Heart left ventricle (tissue), 16 donors: ENCODE measurements around the gene FBXO17. TPM values are rescaled to one million over a fixed set of nuclear protein-coding genes. Genes with fewer than 3 reads are reported as not detected.

ENCODE experiments used
- ATAC-seq, 4 donors: fragments of 200-7000 bp; cut with Tn5 transposase; one replicate each; pipeline ENCODE4 v1.9.1; 2020 to 2022; ENCODE audit warnings: moderate library complexity in 4 of 4, mild to moderate bottlenecking in 3 of 4, moderate number of reproducible peaks in 1 of 4
- DNase-seq, 5 donors: peaks; one replicate each; pipeline ENCODE4 v3.0.0-alpha.2; 2020
- H3K27ac ChIP-seq, 12 donors: fragments of 200-600 bp; sonication (generic) in 4 of 12; one replicate each; pipeline versions ENCODE4 v1.5.0 to v1.8.0; 2016 to 2022; ENCODE audit warnings: mild to moderate bottlenecking in 2 of 12
- H3K27me3 ChIP-seq, 9 donors: fragments of 200-600 bp; sonication (generic) in 2 of 9; one replicate each; pipeline versions ENCODE4 v1.5.1 to v1.8.0; 2016 to 2022; ENCODE audit warnings: mild to moderate bottlenecking in 3 of 9
- H3K36me3 ChIP-seq, 9 donors: fragments of 200-600 bp; sonication (generic) in 2 of 9; one replicate each; pipeline versions ENCODE4 v1.5.0 to v1.8.0; 2018 to 2022; ENCODE audit warnings: mild to moderate bottlenecking in 2 of 9
- H3K4me1 ChIP-seq, 12 donors: fragments of 200-600 bp; sonication (generic) in 4 of 12; one replicate each; pipeline versions ENCODE4 v1.5.0 to v1.8.0; 2016 to 2022; ENCODE audit warnings: mild to moderate bottlenecking in 3 of 12
- H3K4me3 ChIP-seq, 12 donors: fragments of 200-600 bp; sonication (generic) in 4 of 12; one replicate each; pipeline versions ENCODE4 v1.5.0 to v1.8.0; 2017 to 2022; ENCODE audit warnings: mild to moderate bottlenecking in 9 of 12, moderate library complexity in 4 of 12
- H3K9me3 ChIP-seq, 12 donors: fragments of 200-600 bp; sonication (generic) in 4 of 12; one replicate each; pipeline versions ENCODE4 v1.5.0 to v1.8.0; 2016 to 2022; ENCODE audit warnings: mild to moderate bottlenecking in 1 of 12
- POLR2A ChIP-seq, 2 donors: fragments of 450-650 bp; IDR thresholded peaks; one replicate each; pipeline ENCODE4 v1.6.1; 2017; ENCODE audit warnings: antibody characterized with exemption in 2 of 2, mild to moderate bottlenecking in 2 of 2, moderate library complexity in 2 of 2
- WGBS, 4 donors: extraction: QIAGEN DNeasy Blood & Tissue Kit in 2 of 4; methylation state at CpG; one replicate each; pipeline versions ENCODE4 v1.1.5 to v1.1.7; 2013 to 2018; 5-methylcytosine and 5-hydroxymethylcytosine counted together
- intact Hi-C, 10 donors: fragments of 100-400 bp; cut with DNase I; formaldehyde crosslinking; loops; one replicate each; pipeline versions ENCODE4 v1.11.1 to v1.14.2; 2022
- polyA plus RNA-seq, 2 donors: library from polyadenylated mRNA; stranded (reverse); fragments of 200-250 nt; gene quantifications; one replicate each; pipeline ENCODE4 v1.2.3, GENCODE V29; 2013
- total RNA-seq, 9 donors: library from RNA; depleted of rRNA in 2 of 9; stranded (reverse); fragments of >200 nt in 2 of 9; fragmentation: NEBNext Ultra II Directional in 3 of 9; extraction: Animal tissue kit (Norgen Biotek cat#: 25700) in 3 of 9; gene quantifications; one replicate each; pipeline versions ENCODE4 v1.1.0 to v1.2.4, GENCODE V29; 2016 to 2023
- TF ChIP-seq, protein P1 (sequence below), 12 donors: fragments of 200-600 bp; sonication (generic) in 4 of 12; IDR thresholded peaks; one replicate each; pipeline versions ENCODE4 v1.5.0 to v1.8.0; 2018 to 2022; ENCODE audit warnings: antibody characterized with exemption in 12 of 12, mild to moderate bottlenecking in 5 of 12
- donor health status: ischemic (EF 13 %, LVEDD 7.1; RV severe dilation, severe dysfunction).
- donor health status: healthy with polysubstance abuse.
- donor health status: DM: no; HTN: yes; CAD: no.
- donor health status: DM: no; HTN: no; CAD: no.
- donor health status: ischemic (EF 25% LVEDD 6.9; RV normal size, moderate dysfunction).
- donor health status: ischemic (EF 25% LVEDD 5.7; RV mildly dilated, moderate dysfunction).
- donor health status: healthy.
- donor health status: DM: yes; HTN: yes; CAD: no.
- donor health status: ischemic (EF 35%, LVEDD 5.7; RV mildly dilated, moderate dysfunction).
- donor health status: nonischemic (EF 11% LVEDD 7.7; RV severe dilation, severe dysfunction).
- donor health status: DM: yes; HTN: yes; CAD: no.
- donor health status: PGD.
- donor health status: ischemic (EF 29% LVEDD 5.4; RV normal size, mild dysfunction).
- donor health status: nonischemic (EF 23%, LVEDD 6.1; RV moderate dilation, normal function).

The FBXO17 gene
- total and polyA plus RNA-seq, 11 donors: 1.2 to 4.9 (median 2.4) TPM

- Histone ChIP-seq H3K27me3 (no peaks in the 10 kb centered on the region), H3K9me3 (no peaks in the 10 kb centered on the region), H3K36me3 (peaks cover 0 to 53% (median 32%) of the 10 kb centered on the region in 9 donors), H3K4me3 (no peak overlapping the region), H3K27ac (peak overlapping the region in 2 of 12 donors; percentile 25 to 41), H3K4me1 (peaks cover under 1 to 48% (median 6%) of the 10 kb centered on the region in 12 donors)
- 78 to 85% (median 81%) methylated on average over 5 of the region's 5 CpGs for WGBS, 4 donors
- ATAC-seq (no peak), DNase-seq (no peak)
- TF ChIP-seq, protein P1, sequence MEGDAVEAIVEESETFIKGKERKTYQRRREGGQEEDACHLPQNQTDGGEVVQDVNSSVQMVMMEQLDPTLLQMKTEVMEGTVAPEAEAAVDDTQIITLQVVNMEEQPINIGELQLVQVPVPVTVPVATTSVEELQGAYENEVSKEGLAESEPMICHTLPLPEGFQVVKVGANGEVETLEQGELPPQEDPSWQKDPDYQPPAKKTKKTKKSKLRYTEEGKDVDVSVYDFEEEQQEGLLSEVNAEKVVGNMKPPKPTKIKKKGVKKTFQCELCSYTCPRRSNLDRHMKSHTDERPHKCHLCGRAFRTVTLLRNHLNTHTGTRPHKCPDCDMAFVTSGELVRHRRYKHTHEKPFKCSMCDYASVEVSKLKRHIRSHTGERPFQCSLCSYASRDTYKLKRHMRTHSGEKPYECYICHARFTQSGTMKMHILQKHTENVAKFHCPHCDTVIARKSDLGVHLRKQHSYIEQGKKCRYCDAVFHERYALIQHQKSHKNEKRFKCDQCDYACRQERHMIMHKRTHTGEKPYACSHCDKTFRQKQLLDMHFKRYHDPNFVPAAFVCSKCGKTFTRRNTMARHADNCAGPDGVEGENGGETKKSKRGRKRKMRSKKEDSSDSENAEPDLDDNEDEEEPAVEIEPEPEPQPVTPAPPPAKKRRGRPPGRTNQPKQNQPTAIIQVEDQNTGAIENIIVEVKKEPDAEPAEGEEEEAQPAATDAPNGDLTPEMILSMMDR (IDR thresholded peaks at IDR 0.05): no peak
- TF ChIP-seq POLR2A (IDR thresholded peaks at IDR 0.05): no peak
- intact Hi-C loops: loop anchor here in 1 of 10 donors (10.0 kb wide), 1 partner anchor 58 kb away; the partner anchor contains the start of gene ECH1
These were observed 82.7 kb downstream of the FBXO17 start for GRCh38 chr19:38892841-38893240.

DNA sequence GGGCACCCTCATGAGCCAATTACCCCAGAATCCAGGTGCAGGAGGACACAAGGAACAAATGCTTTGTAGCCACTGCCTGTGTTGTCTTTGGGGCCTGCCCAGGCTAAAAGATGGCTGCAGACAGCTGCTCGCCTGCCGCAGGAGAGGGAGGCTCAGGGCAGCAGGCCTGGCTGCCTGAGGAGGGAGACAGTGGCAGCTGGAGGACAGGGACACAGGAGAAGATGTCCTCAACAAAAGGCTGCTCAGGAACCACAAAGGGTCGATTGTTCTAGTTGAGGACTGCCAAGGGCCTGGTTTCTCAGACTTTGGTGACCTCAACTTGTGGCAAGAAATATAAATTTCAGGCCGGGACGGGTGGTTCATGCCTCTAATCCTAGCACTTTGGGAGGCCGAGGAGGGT lies 83.8 kb downstream of the FBXO17 start:
- peaks cover 0 to 59% (median 39%) of the 10 kb centered on the region in 9 donors for H3K36me3 ChIP-seq
- WGBS, 4 donors: 79 to 95% (median 91%) methylated on average over 5 to 6 of the region's 6 CpGs
- no peak for DNase-seq
- H3K4me1 ChIP-seq: peaks cover 0 to 37% (median 4%) of the 10 kb centered on the region in 12 donors
- ATAC-seq: no peak
- H3K4me3 ChIP-seq: no peak overlapping the region
- H3K9me3 ChIP-seq: no peaks in the 10 kb centered on the region
- TF ChIP-seq, protein P1 (IDR thresholded peaks at IDR 0.05): no peak
- no peak for TF ChIP-seq POLR2A (IDR thresholded peaks at IDR 0.05)
- no peaks in the 10 kb centered on the region for H3K27me3 ChIP-seq
- intact Hi-C loops: loop anchor here in 1 of 10 donors (10.0 kb wide), 1 partner anchor 57 kb away; the partner anchor contains the start of gene ECH1
- H3K27ac ChIP-seq: peak overlapping the region in 2 of 12 donors; percentile 54 to 57

Other genes starting within 250 kb of the FBXO17 start
- 1 to 10 TPM in 2 of 9 donors, under 1 TPM in 7; 0.36 to 1.8 (median 0.72) TPM for gene CAPN12, start 231.3 kb downstream of the FBXO17 start, total RNA-seq
- 1 to 10 TPM in 1 of 2 donors, under 1 TPM in 1; 0.91 to 1.4 TPM for gene CAPN12, start 231.3 kb downstream of the FBXO17 start, polyA plus RNA-seq
- gene LGALS7, start 202.2 kb downstream of the FBXO17 start, total RNA-seq: not detected
- under 1 TPM in 1 of 2 donors, not detected in 1; 0.33 TPM for gene LGALS7, start 202.2 kb downstream of the FBXO17 start, polyA plus RNA-seq
- gene LGALS7B, start 186.5 kb downstream of the FBXO17 start, total RNA-seq: not detected
- not detected for gene LGALS7B, start 186.5 kb downstream of the FBXO17 start, polyA plus RNA-seq
- gene LGALS4, start 162.8 kb downstream of the FBXO17 start, total RNA-seq: 1 to 10 TPM in 2 of 9 donors, under 1 TPM in 5, not detected in 2; 0.35 to 1.3 (median 0.65) TPM
- under 1 TPM; 0.68 to 0.91 TPM for gene LGALS4, start 162.8 kb downstream of the FBXO17 start, polyA plus RNA-seq
- 100 to 1,000 TPM; 382 to 799 (median 564) TPM for gene ECH1, start 143.9 kb downstream of the FBXO17 start, total RNA-seq
- gene ECH1, start 143.9 kb downstream of the FBXO17 start, polyA plus RNA-seq: 1,000 to 10,000 TPM in 1 of 2 donors, 100 to 1,000 TPM in 1; 446 to 1,292 TPM
- gene HNRNPL, start 125.8 kb downstream of the FBXO17 start, total RNA-seq: 100 to 1,000 TPM in 8 of 9 donors, 10 to 100 TPM in 1; 93.6 to 256 (median 165) TPM
- 100 to 1,000 TPM; 103 to 142 TPM for gene HNRNPL, start 125.8 kb downstream of the FBXO17 start, polyA plus RNA-seq
- 1 to 10 TPM; 1.6 to 5.7 (median 3.3) TPM for gene RINL, start 97.5 kb downstream of the FBXO17 start, total RNA-seq
- gene RINL, start 97.5 kb downstream of the FBXO17 start, polyA plus RNA-seq: 10 to 100 TPM in 1 of 2 donors, 1 to 10 TPM in 1; 5.6 to 11.3 TPM
- 100 to 1,000 TPM in 2 of 9 donors, 10 to 100 TPM in 7; 58.3 to 158 (median 62.4) TPM for gene SIRT2, start 76.1 kb downstream of the FBXO17 start, total RNA-seq
- gene SIRT2, start 76.1 kb downstream of the FBXO17 start, polyA plus RNA-seq: 100 to 1,000 TPM in 1 of 2 donors, 10 to 100 TPM in 1; 51.0 to 104 TPM
- gene NFKBIB, start 75.8 kb downstream of the FBXO17 start, total RNA-seq: 10 to 100 TPM; 17.2 to 38.6 (median 22.2) TPM
- 10 to 100 TPM; 35.0 to 90.4 TPM for gene NFKBIB, start 75.8 kb downstream of the FBXO17 start, polyA plus RNA-seq
- under 1 TPM in 2 of 9 donors, not detected in 7; 0.35 to 0.58 TPM for gene CCER2, start 63.6 kb downstream of the FBXO17 start, total RNA-seq
- gene CCER2, start 63.6 kb downstream of the FBXO17 start, polyA plus RNA-seq: under 1 TPM in 1 of 2 donors, not detected in 1; 0.42 TPM
- gene SARS2, start 45.0 kb downstream of the FBXO17 start, total RNA-seq: 10 to 100 TPM in 8 of 9 donors, 1 to 10 TPM in 1; 9.0 to 29.1 (median 16.7) TPM
- 10 to 100 TPM in 1 of 2 donors, 1 to 10 TPM in 1; 10.0 to 26.4 TPM for gene SARS2, start 45.0 kb downstream of the FBXO17 start, polyA plus RNA-seq
- gene MRPS12, start 44.8 kb downstream of the FBXO17 start, total RNA-seq: 10 to 100 TPM; 45.7 to 67.9 (median 52.6) TPM
- gene MRPS12, start 44.8 kb downstream of the FBXO17 start, polyA plus RNA-seq: 100 to 1,000 TPM in 1 of 2 donors, 10 to 100 TPM in 1; 54.4 to 115 TPM
- 10 to 100 TPM in 7 of 9 donors, 1 to 10 TPM in 2; 4.2 to 38.3 (median 23.2) TPM for gene FBXO27, start 56.8 kb upstream of the FBXO17 start, total RNA-seq
- gene FBXO27, start 56.8 kb upstream of the FBXO17 start, polyA plus RNA-seq: 1 to 10 TPM; 4.0 to 8.6 TPM
- gene ACP7, start 108.6 kb upstream of the FBXO17 start, total RNA-seq: not detected
- not detected for gene ACP7, start 108.6 kb upstream of the FBXO17 start, polyA plus RNA-seq
- gene PAK4, start 150.0 kb upstream of the FBXO17 start, total RNA-seq: 10 to 100 TPM; 11.5 to 22.1 (median 16.2) TPM
- 10 to 100 TPM in 1 of 2 donors, 1 to 10 TPM in 1; 9.5 to 25.8 TPM for gene PAK4, start 150.0 kb upstream of the FBXO17 start, polyA plus RNA-seq
- under 1 TPM in 1 of 9 donors, not detected in 8; 0.16 TPM for gene NCCRP1, start 221.2 kb upstream of the FBXO17 start, total RNA-seq
- gene NCCRP1, start 221.2 kb upstream of the FBXO17 start, polyA plus RNA-seq: not detected
- under 1 TPM in 1 of 9 donors, not detected in 8; 0.77 TPM for gene SYCN, start 228.5 kb upstream of the FBXO17 start, total RNA-seq
- not detected for gene SYCN, start 228.5 kb upstream of the FBXO17 start, polyA plus RNA-seq